ELF-1 (cell line): ENCODE results near the gene MEF2A.
"Not testable (repeated sequence)": the region's sequence is repeated elsewhere in the genome, so short reads cannot be mapped to it uniquely, and the experiment has no call there.

Source experiments
- DNase-seq: peaks from one replicate; pipeline ENCODE4 v3.0.0-alpha.2; 2016; ENCODE audit warnings: low read depth, low spot score

Gene MEF2A

DNA sequence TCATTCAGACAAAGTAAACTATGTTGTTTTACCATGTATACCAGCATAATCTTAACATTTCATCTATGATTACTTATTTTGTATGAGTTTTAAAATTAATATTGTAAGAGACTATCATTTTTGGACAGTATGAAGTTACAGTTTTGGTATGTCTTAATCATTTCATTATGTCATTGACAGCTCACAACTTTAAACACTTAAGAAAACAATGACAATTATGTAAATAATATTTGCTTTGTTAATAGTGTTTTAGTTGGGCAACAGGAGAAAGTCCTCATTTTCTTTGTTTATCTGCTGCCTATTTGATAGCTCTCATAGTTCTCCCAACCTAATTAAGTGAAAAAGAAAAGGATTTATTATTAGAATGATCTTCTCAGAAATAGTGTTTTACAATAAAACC lies 80.2 kb downstream of the MEF2A start:
- DNase-seq, result no peak

DNA sequence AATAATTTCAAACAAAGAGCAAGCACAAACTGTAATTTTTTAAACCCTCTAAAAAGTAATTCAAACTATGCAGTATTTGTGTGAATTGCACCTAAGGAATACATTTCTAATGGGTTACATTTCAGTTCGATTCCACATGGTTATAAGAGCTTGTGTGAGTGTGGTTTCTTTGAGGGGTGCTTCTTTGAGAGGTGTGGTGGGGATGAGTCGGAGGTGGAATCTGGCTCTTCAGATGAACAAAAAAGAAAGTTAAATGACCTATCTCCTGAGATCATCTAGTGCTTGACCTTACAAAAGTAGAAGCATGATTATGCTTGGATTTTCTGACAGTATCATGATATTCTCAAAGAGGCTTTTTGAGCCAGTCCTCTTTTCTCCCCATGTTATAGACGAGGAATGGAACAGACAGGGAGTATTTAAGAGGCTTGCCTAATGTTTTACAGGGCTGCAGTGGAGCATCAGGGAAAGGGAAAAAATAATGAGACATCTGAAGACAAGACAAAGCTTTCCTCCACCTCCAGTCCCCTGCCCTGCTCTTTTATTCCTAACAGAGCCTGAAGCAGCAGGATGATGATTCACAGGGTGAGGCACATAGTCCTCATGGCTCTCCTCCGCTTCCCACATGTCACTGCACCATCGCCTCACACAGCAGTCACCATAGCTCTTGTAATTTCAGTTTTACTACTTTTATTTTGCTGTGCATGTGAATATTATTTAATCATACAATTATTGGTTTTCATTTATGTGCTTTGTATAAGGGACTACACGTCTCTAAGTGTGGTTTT lies 85.4 kb downstream of the MEF2A start:
- no peak for DNase-seq

DNA sequence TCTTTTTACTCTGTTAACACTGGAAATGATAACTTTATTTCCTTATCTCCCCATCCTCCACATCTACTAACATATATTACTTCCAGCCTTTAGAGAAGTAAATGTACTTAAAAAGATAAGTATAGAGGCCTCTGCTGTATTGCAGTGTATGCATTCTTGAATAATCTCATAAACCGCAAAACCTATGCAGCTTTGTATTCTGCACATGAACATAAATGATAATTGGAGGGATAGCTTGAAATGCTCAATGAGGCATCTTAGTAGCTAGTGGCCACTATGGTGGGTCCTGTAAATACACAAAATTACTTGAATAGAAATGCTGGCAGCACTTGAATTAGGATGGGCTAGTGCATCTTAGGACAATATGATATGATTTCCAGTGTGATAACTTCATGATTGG lies 90.4 kb downstream of the MEF2A start:
- DNase-seq, result no peak

DNA sequence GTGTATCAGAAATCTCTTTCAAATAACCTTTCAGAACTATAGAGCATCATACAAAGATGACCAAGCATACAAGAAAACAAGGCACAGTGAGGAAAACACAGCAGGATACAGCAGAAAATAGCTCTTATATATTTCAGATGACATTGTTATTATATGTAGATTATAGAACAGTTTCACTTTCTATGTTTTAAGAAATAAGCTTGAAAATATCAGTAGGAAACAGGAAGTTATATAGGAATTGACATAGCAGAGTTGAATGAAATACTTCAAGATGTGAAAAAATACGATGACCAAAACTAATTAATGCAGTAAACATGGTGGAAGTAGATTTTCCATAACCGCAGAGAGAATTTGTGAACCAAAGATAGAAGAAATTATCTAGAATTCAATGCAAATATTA lies 92.2 kb downstream of the MEF2A start:
- DNase-seq, result no peak

DNA sequence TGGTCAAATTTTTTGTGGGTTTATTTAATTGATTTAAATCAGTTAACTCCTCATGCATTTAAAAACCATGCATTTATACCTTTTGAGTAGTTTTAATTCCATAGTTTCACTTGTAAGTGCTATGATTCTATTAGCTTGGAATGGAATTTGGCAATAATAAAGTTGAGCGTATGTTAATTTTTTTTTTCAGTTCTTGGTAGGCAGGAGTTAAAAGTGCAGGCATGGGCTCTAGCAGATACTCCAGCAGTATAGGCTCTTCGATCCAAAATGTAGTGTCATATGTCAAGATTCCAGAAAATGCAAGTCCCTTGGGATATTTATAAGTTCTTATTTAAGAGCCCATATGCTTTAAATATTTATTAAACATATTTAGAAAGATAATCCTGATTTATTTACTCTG lies 97.1 kb downstream of the MEF2A start:
- no peak for DNase-seq

DNA sequence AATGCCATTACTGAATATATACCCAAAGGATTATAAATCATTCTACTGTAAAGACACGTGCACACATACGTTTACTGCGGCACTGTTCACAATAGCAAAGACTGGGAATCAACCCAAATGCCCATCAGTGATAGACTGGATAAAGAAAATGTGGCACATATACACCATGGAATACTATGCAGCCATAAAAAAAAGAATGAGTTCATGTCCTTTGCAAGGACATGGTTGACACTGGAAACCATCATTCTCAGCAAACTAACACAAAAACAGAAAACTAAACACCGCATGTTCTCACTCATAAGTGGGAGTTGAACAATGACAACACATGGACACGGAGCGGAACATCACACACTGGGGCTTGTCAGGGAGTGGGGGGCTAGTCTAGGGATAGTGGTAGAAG lies 100.3 kb downstream of the MEF2A start:
- not testable (repeated sequence) for DNase-seq

DNA sequence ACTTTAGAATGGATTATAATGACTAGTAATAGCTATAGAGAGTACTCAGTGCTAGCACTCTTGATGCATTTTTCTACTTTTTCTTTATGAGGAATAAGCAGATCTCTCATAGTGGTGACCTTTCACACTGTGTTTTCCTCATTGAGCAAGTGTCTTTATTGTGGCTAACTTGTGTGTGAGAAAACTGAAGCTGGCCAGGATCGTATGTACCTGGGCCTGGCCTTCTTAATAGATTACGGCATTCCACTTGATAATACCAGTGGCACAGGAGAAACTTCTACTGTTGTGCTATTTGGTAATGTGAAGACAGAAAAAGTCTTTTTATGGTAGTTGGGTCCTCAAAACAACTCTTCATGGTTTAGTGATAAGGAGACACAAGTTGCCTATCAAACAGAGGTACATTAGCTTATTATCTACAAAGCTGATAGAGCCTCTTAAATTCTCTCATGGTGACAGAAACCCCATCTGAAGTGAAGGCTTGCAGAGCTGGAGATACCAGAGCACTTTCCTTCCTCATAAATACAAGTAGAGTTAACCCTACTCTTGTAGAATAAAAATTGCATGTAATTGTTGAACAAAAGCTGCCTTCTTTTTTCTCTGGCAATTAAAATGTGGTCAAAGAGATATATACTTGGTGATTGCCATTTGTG lies 102.9 kb downstream of the MEF2A start:
- no peak for DNase-seq

DNA sequence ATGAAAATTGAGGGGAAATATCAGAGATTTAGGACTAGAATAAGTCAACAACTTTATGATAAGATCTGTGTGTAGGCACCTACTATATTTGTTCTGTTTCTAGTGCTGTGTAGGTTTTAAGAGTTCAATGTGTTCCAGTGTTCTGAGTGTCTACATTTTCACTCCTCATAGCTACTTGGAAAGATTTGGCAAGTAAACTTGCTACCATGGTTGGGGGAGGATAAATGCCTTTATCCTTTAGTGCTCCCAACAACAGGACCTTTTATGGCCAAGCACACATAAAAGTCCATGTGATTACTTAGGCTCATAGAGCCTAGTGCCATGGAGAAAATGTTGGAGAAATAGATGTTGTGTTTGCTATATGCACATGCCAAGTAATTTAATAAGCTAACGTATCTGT lies 103.5 kb downstream of the MEF2A start:
- no peak for DNase-seq

DNA sequence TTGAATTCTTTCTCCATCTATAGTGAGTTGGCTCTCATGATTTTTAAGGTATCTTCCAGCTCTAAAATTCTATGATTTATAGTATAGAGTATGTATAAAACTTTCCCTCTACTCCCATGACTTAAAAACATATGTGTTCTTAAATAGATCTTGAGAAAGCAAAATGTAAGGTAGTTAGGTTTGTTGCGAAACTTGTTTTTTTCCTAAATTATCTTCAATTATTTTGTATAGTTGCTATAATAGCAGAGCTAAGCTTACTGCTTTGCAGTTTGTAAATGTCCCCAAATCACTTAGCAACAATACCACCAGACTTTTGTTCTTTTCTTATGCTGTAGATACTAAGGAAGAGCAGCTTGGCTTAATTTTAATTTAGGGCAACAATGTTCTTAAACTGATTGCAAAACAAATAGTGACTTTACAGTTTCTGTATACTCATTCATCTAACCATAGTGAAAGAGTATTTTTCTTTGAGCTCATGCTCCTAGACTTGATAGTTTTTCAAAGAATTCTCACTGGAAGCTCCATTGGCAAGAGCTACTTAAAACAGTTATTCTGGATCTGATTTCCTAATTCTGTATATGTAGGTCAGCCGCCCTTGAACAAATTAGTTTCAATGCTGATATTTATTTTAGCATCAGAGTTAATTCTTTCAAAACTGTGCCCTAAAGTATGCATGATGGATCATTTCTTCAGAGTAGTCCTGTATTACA lies 106.3 kb downstream of the MEF2A start:
- DNase-seq, result no peak

DNA sequence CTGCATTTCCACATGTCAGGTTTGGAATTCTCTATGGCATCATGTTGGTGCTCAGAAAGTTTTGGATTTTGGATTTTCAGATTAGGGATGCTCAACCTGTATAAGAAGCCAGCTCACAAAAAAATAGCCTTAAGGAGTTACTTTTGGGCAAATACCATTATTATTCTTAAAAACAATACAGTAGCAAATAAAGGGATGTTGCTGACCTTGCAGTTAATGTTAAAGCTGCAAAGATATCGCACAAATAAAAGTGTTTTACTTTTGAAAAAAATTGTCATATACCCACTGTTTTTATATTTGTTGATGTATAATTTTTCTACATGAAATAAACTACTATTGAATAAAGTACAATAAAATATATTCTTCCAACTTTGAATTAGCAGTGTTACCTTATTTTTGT lies 107.3 kb downstream of the MEF2A start:
- DNase-seq, result no peak

DNA sequence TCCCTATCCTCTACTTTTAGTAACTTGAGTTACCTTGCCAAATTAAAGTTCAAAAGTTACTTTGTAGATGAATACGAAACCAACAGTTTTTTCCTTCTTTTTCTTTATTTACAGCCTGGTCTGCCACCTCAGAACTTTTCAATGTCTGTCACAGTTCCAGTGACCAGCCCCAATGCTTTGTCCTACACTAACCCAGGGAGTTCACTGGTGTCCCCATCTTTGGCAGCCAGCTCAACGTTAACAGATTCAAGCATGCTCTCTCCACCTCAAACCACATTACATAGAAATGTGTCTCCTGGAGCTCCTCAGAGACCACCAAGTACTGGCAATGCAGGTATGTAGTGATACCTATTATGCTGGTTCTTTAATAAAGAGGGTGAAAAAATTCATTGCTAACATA lies 108.5 kb downstream of the MEF2A start:
- DNase-seq, result no peak

DNA sequence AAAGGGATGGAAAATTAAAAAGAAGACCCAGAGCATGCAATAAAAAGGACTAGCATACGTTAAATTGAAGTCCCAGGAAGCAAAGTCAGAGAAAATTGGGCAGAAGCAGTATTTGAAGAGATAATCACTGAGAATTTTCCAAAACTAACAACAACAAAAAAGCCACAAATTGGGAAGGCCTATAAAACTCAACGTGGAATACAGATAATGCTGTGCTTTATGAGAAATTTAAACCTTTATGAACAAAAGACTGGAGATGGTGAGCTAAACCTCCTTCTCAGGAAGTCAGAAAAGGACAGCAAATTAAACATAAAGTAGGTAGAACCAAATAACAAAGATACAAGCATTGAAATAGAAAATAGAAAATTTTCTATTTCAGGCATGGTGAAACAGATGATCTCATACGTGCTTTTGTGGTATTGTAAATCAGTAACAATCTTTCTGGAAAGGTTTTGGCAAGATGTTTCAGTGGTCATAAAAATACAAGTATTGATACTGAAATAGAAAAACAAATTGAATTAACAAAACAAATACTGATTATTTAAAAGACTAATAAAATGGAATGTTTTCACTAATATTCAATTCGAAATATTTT lies 111.9 kb downstream of the MEF2A start:
- no peak for DNase-seq

DNA sequence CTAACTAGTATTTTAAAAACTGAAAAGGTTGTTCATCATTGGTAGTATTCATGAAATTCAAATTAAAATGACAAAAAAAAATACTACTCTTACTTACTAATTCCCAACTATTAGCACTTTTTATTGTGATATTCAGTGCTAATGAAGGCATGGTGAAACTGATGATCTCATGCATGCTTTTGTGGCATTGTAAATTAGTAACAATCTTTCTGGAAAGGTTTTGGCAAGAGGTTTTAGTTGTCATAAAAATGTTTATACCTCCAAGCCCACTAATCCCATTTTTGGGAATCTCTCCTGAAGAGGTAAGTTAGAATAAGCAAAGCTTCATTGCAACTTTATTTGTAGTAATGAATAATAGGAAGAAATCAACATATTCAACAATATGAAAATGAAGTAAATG lies 114.5 kb downstream of the MEF2A start:
- DNase-seq, result no peak

DNA sequence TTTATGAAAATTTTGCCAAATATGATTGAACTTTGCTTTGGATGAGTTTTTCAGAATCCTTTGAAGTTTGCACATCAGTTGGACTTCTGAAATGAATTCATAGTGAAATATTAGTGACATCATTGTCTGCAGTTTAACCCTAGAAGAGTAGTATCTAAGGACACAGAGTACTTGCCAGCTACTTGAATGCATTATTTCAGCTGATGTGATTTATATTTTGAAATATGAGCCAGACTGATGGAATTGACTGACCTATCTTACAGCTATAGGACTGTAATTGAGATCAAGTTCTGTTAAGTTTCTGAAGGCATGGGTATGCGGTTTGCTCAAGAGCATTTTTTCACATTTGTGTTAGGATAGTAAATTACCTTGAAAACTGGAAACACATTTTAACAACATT lies 116.2 kb downstream of the MEF2A start:
- DNase-seq, result no peak

DNA sequence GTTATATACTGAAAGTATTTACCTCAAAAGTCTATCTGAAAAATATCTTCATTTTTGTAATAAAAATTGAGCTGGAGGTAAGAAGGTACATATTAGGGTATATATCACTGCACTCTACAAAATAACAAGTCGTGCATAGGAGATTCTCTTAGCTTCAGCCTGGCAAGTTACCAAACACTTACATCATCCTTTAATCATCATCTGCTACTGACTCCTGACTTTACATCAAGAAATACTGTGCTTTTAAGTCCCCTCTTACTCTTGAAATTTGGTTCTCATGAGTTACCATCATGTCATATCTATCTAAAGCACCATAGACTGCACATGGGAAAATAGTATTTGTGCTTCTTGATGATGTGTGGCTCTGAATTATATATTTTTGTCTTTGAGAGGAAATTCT lies 116.7 kb downstream of the MEF2A start:
- no peak for DNase-seq

DNA sequence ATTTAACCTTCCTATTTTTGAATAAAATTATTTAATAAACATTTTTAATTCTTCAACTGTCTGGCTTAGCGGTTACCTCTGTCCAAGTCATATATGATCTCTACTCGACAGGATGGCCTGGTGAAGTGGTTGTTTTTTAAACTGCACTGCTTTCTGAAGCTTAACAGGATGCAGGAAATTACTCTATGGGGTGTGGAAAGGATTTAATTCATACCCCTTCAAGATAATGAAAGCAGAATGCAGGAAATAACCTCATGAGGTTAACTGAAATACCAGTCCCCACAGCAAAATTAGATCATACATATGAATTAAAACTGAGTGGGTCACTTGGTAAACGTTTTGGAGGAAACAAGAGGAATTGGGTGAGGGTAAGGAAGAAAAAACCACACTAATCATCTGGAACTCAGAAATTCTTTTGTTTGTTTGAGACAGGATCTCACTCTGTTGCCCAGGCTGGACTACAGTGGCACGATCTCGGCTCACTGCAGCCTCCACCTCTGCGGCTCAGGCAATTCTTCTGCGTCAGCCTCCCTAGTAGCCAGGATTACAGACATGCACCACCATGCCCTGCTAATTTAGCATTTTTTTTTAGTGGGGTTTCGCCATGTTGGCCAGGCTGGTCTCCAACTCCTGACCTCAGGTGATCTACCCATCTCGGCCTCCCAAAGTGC lies 117.4 kb downstream of the MEF2A start:
- no peak for DNase-seq

DNA sequence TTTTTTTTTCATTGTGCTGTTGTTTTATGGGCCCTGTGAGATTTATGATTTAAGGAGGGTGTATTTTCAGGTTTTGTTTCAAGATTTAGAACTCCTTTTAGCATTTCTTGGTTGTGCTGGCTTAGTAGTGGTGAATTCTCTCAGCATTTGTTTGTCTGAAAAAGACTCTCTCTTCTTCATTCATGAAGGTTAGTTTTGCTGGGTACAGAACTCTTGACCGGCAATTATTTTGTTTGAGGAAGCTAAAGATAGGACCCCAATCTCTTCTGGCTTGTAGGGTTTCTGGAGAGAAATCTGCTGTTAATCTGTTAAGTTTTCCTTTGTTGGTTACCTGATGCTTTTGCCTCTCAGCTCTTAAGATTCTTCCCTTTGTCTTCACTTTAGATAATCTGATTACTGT lies 120.5 kb downstream of the MEF2A start:
- DNase-seq, result no peak

DNA sequence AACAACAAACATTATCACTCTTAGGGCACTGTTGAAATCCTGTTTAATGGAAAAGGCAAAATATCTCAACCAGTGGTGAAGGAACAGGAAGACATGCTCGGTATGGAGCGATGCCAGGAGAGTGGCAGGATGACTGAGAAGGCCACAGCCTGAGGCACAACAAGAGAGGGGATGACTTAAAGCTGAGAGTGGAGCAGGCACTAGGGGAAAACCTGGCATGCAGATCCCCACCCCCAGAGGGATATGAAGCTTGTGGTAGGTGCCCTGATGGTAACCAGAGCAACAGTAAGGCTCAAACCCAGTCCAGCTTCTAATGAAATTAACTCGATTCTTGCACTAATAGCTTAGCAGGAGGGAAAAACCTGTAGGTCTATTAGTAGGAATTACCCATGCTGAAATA lies 127.0 kb downstream of the MEF2A start:
- no peak for DNase-seq

DNA sequence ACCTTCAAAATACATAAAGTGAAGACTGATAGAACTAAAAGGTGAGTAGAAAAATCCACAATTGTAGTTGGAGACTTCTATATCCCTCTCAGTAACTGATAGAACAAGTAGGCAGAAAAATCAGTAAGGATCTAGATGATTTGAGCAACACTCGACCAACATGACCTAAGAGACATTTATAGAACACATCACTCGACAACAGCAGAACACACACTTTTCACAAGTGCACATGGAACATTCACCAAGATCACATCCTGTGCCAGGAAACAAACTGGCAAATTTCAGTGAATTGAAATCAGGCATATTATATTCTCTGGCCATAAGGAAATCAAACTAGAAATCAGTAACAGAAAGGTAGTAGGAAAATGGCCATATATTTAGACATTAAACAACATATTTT lies 130.3 kb downstream of the MEF2A start:
- no peak for DNase-seq

DNA sequence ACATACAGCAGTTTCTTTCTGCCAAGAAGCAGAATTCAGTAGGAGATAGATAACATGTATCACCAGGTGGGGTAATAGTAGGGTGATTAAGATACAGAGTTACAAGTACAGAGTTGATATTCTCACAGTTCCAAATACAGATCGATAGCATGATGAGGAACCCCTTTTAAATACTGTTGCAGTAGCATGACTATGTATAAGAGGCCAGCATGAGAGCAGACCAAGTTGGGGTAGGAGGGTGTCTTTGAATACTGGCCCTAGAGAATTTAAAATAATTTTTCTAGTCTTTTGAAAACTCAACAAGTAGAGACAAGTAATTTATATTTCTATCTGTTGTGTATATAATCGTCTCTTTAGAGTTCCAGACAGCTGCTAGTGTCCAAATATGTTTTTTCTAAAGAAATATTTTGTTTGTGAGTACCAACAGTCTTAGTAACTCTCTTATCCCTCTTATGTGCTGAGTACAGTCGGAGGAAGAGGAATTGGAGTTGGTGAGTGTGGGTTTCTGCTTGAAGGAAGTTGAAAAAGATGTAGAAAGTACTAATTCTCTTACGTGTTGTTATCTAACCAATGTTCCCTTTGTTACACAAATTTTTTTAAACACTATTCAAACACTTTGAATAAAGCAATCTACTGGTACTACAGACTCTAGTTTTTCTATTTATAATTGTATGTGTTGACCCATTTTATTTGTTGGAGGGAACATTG lies 137.3 kb downstream of the MEF2A start:
- no peak for DNase-seq
